Lung (tissue), 12 donors: ENCODE data around the gene ARID1B. TPM values are rescaled to one million over a fixed set of nuclear protein-coding genes. Genes with fewer than 3 reads are reported as not detected.

Source experiments
- ATAC-seq: fragments of 200-7000 bp; cut with Tn5 transposase; one replicate; pipeline ENCODE4 v1.9.1; 2020; ENCODE audit warnings: moderate number of reproducible peaks; ENCODE audit not compliant: insufficient read depth, low FRiP score
- DNase-seq, 3 donors: peaks; one replicate each; pipeline ENCODE4 v3.0.0-alpha.2; 2013 to 2017
- H3K27ac ChIP-seq, 2 donors: one replicate each; pipeline ENCODE4 v1.5.1; 2013; ENCODE audit warnings: mild to moderate bottlenecking in 2 of 2, moderate library complexity in 2 of 2, control low read depth in 1 of 2, inconsistent platforms in 1 of 2, low read depth in 1 of 2, low read length in 1 of 2
- H3K27me3 ChIP-seq, 3 donors: one replicate each; pipeline ENCODE4 v1.5.1; 2013; ENCODE audit warnings: low read length in 2 of 3; ENCODE audit not compliant: control insufficient read depth in 3 of 3, insufficient read depth in 3 of 3
- H3K36me3 ChIP-seq, 4 donors: one replicate each; pipeline ENCODE4 v1.5.1; 2013; ENCODE audit warnings: low read length in 4 of 4, mild to moderate bottlenecking in 1 of 4, moderate library complexity in 1 of 4; ENCODE audit not compliant: control insufficient read depth in 4 of 4, insufficient read depth in 4 of 4
- H3K4me1 ChIP-seq, 5 donors: one replicate each; pipeline ENCODE4 v1.5.1; 2013; ENCODE audit warnings: low read length in 5 of 5, mild to moderate bottlenecking in 2 of 5, moderate library complexity in 1 of 5; ENCODE audit not compliant: control insufficient read depth in 5 of 5, insufficient read depth in 5 of 5
- H3K4me3 ChIP-seq: one replicate; pipeline ENCODE4 v1.5.1; 2013; ENCODE audit warnings: mild to moderate bottlenecking, control low read depth, moderate library complexity
- H3K9ac ChIP-seq, 2 donors: one replicate each; pipeline ENCODE4 v1.5.1; 2013; ENCODE audit warnings: low read length in 2 of 2, control low read depth in 1 of 2; ENCODE audit not compliant: insufficient read depth in 1 of 2
- H3K9me3 ChIP-seq, 4 donors: one replicate each; pipeline ENCODE4 v1.5.1; 2013; ENCODE audit warnings: low read length in 3 of 4, mild to moderate bottlenecking in 1 of 4, moderate library complexity in 1 of 4; ENCODE audit not compliant: control insufficient read depth in 4 of 4, insufficient read depth in 3 of 4
- WGBS, 2 donors: extraction: QIAGEN DNeasy Blood & Tissue Kit; methylation state at CpG; one replicate each; pipeline ENCODE4 v1.1.7; 2013; 5-methylcytosine and 5-hydroxymethylcytosine counted together
- polyA plus RNA-seq, 2 donors: library from polyadenylated mRNA; stranded (reverse); fragments of 200-250 nt; gene quantifications; one replicate each; pipeline ENCODE4 v1.2.1, GENCODE V29; 2013
- total RNA-seq, 2 donors: library from RNA; depleted of rRNA in 1 of 2; stranded (reverse); fragments of >200 nt in 1 of 2; gene quantifications; one replicate each; pipeline ENCODE4 v1.2.1, GENCODE V29; 2014 to 2021
- TF ChIP-seq, protein P1 (sequence below): IDR thresholded peaks from 2 replicates; pipeline ENCODE4 v1.5.1; 2012; ENCODE audit warnings: mild to moderate bottlenecking; ENCODE audit errors: control extremely low read depth, extremely low read depth
- donor health status: control.
- donor health status: control.
- donor health status: Bipolar disorder and iron deficiency.
- donor health status: healthy.
- donor health status: DM: yes; HTN: yes; CAD: no.

The ARID1B gene
- total and polyA plus RNA-seq, 4 donors = 10.5 to 239 (median 50.9) TPM

DNA sequence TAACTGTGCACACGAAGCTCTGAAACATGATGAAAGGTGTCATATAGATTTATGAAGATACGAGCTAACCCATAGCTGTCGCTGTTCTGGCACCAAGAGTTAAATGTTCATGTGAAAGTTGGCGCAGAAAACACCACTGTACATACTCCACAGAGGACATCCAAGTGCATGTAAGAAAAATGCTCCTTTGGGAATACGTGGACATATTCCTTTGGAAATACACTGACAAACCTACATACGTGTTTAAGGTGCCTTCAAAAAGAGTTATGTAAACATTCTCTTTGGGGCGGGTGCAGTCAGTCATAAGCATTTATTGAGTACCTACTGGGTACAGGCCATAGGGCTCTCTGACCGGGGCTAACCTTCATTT lies 723 bp upstream of the ARID1B start:
- Histone ChIP-seq H3K27me3 (no peaks in the 10 kb centered on the region), H3K36me3 (no peaks in the 10 kb centered on the region), H3K4me1 (peaks cover 0 to 33% (median 3%) of the 10 kb centered on the region in 5 donors), H3K9me3 (no peaks in the 10 kb centered on the region), H3K4me3 (no peak overlapping the region), H3K9ac (peak overlapping the region in 1 of 2 donors; percentile 96), H3K27ac (peak overlapping the region; percentile 99 to 100)
- TF ChIP-seq, protein P1, sequence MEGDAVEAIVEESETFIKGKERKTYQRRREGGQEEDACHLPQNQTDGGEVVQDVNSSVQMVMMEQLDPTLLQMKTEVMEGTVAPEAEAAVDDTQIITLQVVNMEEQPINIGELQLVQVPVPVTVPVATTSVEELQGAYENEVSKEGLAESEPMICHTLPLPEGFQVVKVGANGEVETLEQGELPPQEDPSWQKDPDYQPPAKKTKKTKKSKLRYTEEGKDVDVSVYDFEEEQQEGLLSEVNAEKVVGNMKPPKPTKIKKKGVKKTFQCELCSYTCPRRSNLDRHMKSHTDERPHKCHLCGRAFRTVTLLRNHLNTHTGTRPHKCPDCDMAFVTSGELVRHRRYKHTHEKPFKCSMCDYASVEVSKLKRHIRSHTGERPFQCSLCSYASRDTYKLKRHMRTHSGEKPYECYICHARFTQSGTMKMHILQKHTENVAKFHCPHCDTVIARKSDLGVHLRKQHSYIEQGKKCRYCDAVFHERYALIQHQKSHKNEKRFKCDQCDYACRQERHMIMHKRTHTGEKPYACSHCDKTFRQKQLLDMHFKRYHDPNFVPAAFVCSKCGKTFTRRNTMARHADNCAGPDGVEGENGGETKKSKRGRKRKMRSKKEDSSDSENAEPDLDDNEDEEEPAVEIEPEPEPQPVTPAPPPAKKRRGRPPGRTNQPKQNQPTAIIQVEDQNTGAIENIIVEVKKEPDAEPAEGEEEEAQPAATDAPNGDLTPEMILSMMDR = no peak
- whole genome bisulfite sequencing, 2 donors = 1% methylated on average over 8 of the region's 8 CpGs
- DNase-seq (peak; percentile 47 to 89 (median 84)), ATAC-seq (no peak)

DNA sequence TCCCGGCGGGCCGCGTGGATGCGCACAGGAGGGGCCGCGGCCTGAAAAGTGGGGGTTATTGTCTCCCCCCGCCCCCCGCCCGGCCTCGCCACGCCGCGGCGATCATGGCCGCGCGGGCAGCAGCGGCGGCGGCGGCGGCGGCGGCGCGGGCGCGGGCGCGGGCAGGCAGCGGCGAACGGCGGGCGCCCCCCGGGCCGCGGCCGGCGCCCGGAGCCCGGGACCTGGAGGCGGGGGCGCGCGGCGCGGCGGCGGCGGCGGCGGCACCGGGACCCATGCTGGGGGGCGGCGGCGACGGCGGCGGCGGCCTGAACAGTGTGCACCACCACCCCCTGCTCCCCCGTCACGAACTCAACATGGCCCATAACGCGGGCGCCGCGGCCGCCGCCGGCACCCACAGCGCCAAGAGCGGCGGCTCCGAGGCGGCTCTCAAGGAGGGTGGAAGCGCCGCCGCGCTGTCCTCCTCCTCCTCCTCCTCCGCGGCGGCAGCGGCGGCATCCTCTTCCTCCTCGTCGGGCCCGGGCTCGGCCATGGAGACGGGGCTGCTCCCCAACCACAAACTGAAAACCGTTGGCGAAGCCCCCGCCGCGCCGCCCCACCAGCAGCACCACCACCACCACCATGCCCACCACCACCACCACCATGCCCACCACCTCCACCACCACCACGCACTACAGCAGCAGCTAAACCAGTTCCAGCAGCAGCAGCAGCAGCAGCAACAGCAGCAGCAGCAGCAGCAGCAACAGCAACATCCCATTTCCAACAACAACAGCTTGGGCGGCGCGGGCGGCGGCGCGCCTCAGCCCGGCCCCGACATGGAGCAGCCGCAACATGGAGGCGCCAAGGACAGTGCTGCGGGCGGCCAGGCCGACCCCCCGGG lies 637 bp downstream of the ARID1B start:
- H3K27ac ChIP-seq = peak overlapping the region; percentile 100
- TF ChIP-seq, protein P1 = no peak
- peak overlapping the region; percentile 98 for H3K4me3 ChIP-seq
- peak; percentile 67 to 70 (median 67) for DNase-seq
- H3K4me1 ChIP-seq = peaks cover 0 to 46% (median 3%) of the 10 kb centered on the region in 5 donors
- peak; percentile 14 for ATAC-seq
- no peaks in the 10 kb centered on the region for H3K27me3 ChIP-seq
- H3K9ac ChIP-seq = peak overlapping the region; percentile 57 to 84
- 0 to 1% methylated on average over 44 to 113 of the region's 113 CpGs for WGBS, 2 donors
- H3K9me3 ChIP-seq = no peaks in the 10 kb centered on the region
- H3K36me3 ChIP-seq = no peaks in the 10 kb centered on the region

DNA sequence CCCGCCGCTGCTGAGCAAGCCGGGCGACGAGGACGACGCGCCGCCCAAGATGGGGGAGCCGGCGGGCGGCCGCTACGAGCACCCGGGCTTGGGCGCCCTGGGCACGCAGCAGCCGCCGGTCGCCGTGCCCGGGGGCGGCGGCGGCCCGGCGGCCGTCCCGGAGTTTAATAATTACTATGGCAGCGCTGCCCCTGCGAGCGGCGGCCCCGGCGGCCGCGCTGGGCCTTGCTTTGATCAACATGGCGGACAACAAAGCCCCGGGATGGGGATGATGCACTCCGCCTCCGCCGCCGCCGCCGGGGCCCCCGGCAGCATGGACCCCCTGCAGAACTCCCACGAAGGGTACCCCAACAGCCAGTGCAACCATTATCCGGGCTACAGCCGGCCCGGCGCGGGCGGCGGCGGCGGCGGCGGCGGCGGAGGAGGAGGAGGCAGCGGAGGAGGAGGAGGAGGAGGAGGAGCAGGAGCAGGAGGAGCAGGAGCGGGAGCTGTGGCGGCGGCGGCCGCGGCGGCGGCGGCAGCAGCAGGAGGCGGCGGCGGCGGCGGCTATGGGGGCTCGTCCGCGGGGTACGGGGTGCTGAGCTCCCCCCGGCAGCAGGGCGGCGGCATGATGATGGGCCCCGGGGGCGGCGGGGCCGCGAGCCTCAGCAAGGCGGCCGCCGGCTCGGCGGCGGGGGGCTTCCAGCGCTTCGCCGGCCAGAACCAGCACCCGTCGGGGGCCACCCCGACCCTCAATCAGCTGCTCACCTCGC lies 1.5 kb downstream of the ARID1B start:
- no peak overlapping the region for H3K9ac ChIP-seq
- peaks cover 1 to 47% (median 3%) of the 10 kb centered on the region in 5 donors for H3K4me1 ChIP-seq
- TF ChIP-seq, protein P1 = no peak
- WGBS, 2 donors = 0 to 1% methylated on average over 47 to 99 of the region's 100 CpGs
- H3K27me3 ChIP-seq = no peaks in the 10 kb centered on the region
- ATAC-seq (peak; percentile 9), DNase-seq (peak; percentile 71 to 74 (median 72))
- no peaks in the 10 kb centered on the region for H3K36me3 ChIP-seq
- peak overlapping the region; percentile 100 for H3K27ac ChIP-seq
- peak overlapping the region; percentile 98 for H3K4me3 ChIP-seq
- no peaks in the 10 kb centered on the region for H3K9me3 ChIP-seq
